Sigmoid colon (tissue), 4 donors: ENCODE results near the gene PELI2.

ENCODE experiments used
- EP300 ChIP-seq, 4 donors: sonication (generic); formaldehyde crosslinking; IDR thresholded peaks; one replicate each; pipeline ENCODE4 v1.6.1; 2017; ENCODE audit warnings: antibody characterized with exemption in 4 of 4
- POLR2A ChIP-seq, 2 donors: fragments of 450-650 bp; IDR thresholded peaks; one replicate each; pipeline ENCODE4 v1.6.1; 2016; ENCODE audit warnings: antibody characterized with exemption in 2 of 2, mild to moderate bottlenecking in 2 of 2, moderate library complexity in 2 of 2
- POLR2AphosphoS5 ChIP-seq, 4 donors: sonication (generic); formaldehyde crosslinking; IDR thresholded peaks; one replicate each; pipeline ENCODE4 v1.6.1; 2017; ENCODE audit warnings: antibody characterized with exemption in 4 of 4
- TF ChIP-seq, protein P1 (sequence below), 4 experiments: fragments of 450-650 bp in 3 of 4; fragments of 200-600 bp in 1 of 4; IDR thresholded peaks; one replicate each; pipeline ENCODE4 v1.5.1; 2016 to 2019; ENCODE audit warnings: antibody characterized with exemption in 4 of 4, mild to moderate bottlenecking in 3 of 4, moderate library complexity in 2 of 4

DNA sequence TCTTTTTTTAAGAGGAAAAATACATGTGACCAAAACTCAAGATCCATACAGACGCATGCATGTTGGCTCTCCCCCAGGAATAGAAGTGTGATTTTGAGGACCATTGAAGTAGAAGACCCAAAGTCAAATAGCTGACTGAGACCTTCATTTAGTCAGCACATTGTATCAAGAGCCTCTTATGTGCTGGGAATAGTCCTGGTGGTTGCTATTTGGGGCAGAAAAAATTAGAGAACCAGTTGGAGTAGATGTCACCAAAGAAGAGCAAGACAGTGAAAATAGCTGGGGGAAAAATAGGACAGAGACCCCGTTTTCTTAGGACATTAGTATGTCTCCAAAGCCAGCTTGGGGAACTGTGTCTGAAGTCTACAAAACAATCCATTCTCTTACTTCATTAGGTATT, 93.6 kb downstream of the PELI2 start:
- TF ChIP-seq, protein P1, sequence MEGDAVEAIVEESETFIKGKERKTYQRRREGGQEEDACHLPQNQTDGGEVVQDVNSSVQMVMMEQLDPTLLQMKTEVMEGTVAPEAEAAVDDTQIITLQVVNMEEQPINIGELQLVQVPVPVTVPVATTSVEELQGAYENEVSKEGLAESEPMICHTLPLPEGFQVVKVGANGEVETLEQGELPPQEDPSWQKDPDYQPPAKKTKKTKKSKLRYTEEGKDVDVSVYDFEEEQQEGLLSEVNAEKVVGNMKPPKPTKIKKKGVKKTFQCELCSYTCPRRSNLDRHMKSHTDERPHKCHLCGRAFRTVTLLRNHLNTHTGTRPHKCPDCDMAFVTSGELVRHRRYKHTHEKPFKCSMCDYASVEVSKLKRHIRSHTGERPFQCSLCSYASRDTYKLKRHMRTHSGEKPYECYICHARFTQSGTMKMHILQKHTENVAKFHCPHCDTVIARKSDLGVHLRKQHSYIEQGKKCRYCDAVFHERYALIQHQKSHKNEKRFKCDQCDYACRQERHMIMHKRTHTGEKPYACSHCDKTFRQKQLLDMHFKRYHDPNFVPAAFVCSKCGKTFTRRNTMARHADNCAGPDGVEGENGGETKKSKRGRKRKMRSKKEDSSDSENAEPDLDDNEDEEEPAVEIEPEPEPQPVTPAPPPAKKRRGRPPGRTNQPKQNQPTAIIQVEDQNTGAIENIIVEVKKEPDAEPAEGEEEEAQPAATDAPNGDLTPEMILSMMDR (IDR thresholded peaks at IDR 0.05) = no peak
- no peak for TF ChIP-seq EP300 (IDR thresholded peaks at IDR 0.05)
- TF ChIP-seq POLR2A (IDR thresholded peaks at IDR 0.05) = no peak
- TF ChIP-seq POLR2AphosphoS5 (IDR thresholded peaks at IDR 0.05) = no peak
